ENCODE measurements around the gene CSMD2.

- TF ChIP-seq CTCF (conservative IDR thresholded peaks at IDR 0.05) (no peak), EZH2 (IDR thresholded peaks at IDR 0.05; ENCODE audit: low read depth) (no peak)
Observed at GRCh38 chr1:33768821-33769220, 396.2 kb downstream of the CSMD2 start.

Measured in PC-9 (cell line).